H1 (cell line): ENCODE data around the gene LPCAT1. TPM values are rescaled to one million over a fixed set of nuclear protein-coding genes. Genes with fewer than 3 reads are reported as not detected.

ENCODE experiments used
- CTCF ChIA-PET: fragments of 300-600 bp; sonication (Branson Sonifier 250); formaldehyde crosslinking; loops from one replicate; lab custom pipeline; 2021; ENCODE audit not compliant: partially characterized antibody; lab: Charles Lee
- POLR2A ChIA-PET: fragments of 300-600 bp; sonication (Branson Sonifier 250); formaldehyde crosslinking; loops from one replicate; lab custom pipeline; 2021; ENCODE audit warnings: inconsistent platforms; ENCODE audit not compliant: partially characterized antibody; lab: Charles Lee
- DNase-seq, 2 experiments: peaks; one replicate each; pipeline versions ENCODE4 v3.0.0 to v3.0.0-alpha.2; 2010 to 2022; ENCODE audit warnings: low spot score in 2 of 2, low read depth in 1 of 2, mixed read lengths in 1 of 2
- FAIRE-seq: peaks from 2 replicates; lab custom pipeline; 2011; peaks lifted over from hg19 to GRCh38; lab: Jason Lieb, UNC
- H2AFZ ChIP-seq: 2 replicates; pipeline ENCODE4 v1.8.1; 2012; ENCODE audit warnings: low read length, inconsistent platforms
- H2AK5ac ChIP-seq: 2 replicates; pipeline ENCODE4 v1.6.1; 2013; ENCODE audit warnings: low read depth, low read length
- H2BK120ac ChIP-seq: replicated peaks from 2 replicates; pipeline ENCODE3; 2013; ENCODE audit warnings: low read depth, low read length, inconsistent platforms
- H2BK12ac ChIP-seq: 2 replicates; pipeline ENCODE4 v1.6.1; 2013; ENCODE audit warnings: low read depth, low read length
- H2BK15ac ChIP-seq: 2 replicates; pipeline ENCODE4 v1.6.1; 2013; ENCODE audit warnings: low read length
- H2BK20ac ChIP-seq: 2 replicates; pipeline ENCODE4 v1.6.1; 2013; ENCODE audit warnings: low read length
- H2BK5ac ChIP-seq: 2 replicates; pipeline ENCODE4 v1.6.1; 2013; ENCODE audit warnings: low read depth, low read length
- H3K14ac ChIP-seq: 2 replicates; pipeline ENCODE4 v1.6.1; 2013; ENCODE audit warnings: inconsistent platforms; ENCODE audit not compliant: insufficient read length
- H3K18ac ChIP-seq: 2 replicates; pipeline ENCODE4 v1.6.1; 2013; ENCODE audit warnings: low read length; ENCODE audit errors: extremely low read depth
- H3K23ac ChIP-seq: 2 replicates; pipeline ENCODE4 v1.6.1; 2013; ENCODE audit warnings: inconsistent platforms; ENCODE audit not compliant: insufficient read length
- H3K23me2 ChIP-seq: 2 replicates; pipeline ENCODE4 v1.6.1; 2013; ENCODE audit warnings: low read depth, low read length
- H3K27ac ChIP-seq: 2 replicates; pipeline ENCODE4 v1.6.1; 2011; ENCODE audit warnings: low read depth, low read length, inconsistent platforms
- H3K27me3 ChIP-seq, 4 experiments: replicated peaks in 1 of 4; 1 replicate in 1 of 4; 2 replicates in 3 of 4; pipeline versions ENCODE4 v1.6.1 to v1.8.1; 2011 to 2013; ENCODE audit warnings: low read length in 3 of 4, mild to moderate bottlenecking in 3 of 4, inconsistent platforms in 2 of 4, mixed read lengths in 2 of 4, moderate library complexity in 1 of 4; ENCODE audit not compliant: control insufficient read depth in 3 of 4, insufficient read depth in 3 of 4; ENCODE audit errors: extremely low read depth in 1 of 4
- H3K36me3 ChIP-seq, 4 experiments: 2 replicates each; pipeline versions ENCODE4 v1.6.1 to v1.8.1; 2011 to 2013; ENCODE audit warnings: mild to moderate bottlenecking in 4 of 4, low read length in 3 of 4, moderate library complexity in 2 of 4, control low read depth in 1 of 4, inconsistent platforms in 1 of 4; ENCODE audit not compliant: insufficient read depth in 4 of 4, control insufficient read depth in 2 of 4
- H3K4ac ChIP-seq: replicated peaks from 2 replicates; pipeline ENCODE3; 2013; ENCODE audit warnings: low read length, low read depth, mixed read lengths, inconsistent platforms; ENCODE audit not compliant: insufficient read length
- H3K4me1 ChIP-seq, 4 experiments: replicated peaks in 1 of 4; 1 replicate in 1 of 4; 2 replicates in 3 of 4; pipeline versions ENCODE4 v1.6.1 to v1.8.1; 2011 to 2013; ENCODE audit warnings: low read length in 3 of 4, inconsistent platforms in 2 of 4, mixed read lengths in 1 of 4; ENCODE audit not compliant: insufficient read depth in 4 of 4, control insufficient read depth in 3 of 4
- H3K4me2 ChIP-seq, 2 experiments: 2 replicates each; pipeline versions ENCODE4 v1.6.1 to v1.8.1; 2011 to 2013; ENCODE audit warnings: low read depth in 2 of 2, low read length in 2 of 2, control low read depth in 1 of 2, inconsistent platforms in 1 of 2, mild to moderate bottlenecking in 1 of 2; ENCODE audit not compliant: insufficient read depth in 1 of 2
- H3K4me3 ChIP-seq, 4 experiments: fragments of 200-600, 300-600 bp in 1 of 4; sonication (generic), shearing (Covaris generic), sonication (Bioruptor Twin) in 1 of 4; 2 replicates each; pipeline versions ENCODE4 v1.5.1 to v1.8.1; 2011 to 2016; ENCODE audit warnings: low read length in 4 of 4, low read depth in 3 of 4, control low read depth in 2 of 4, inconsistent platforms in 2 of 4, mild to moderate bottlenecking in 2 of 4, mixed read lengths in 1 of 4, moderate library complexity in 1 of 4; ENCODE audit not compliant: insufficient read depth in 2 of 4; ENCODE audit errors: extremely low read depth in 1 of 4
- H3K56ac ChIP-seq: replicated peaks from 2 replicates; pipeline ENCODE3; 2013; ENCODE audit warnings: low read depth, mild to moderate bottlenecking, mixed read lengths, low read length, inconsistent platforms; ENCODE audit not compliant: insufficient read length
- H3K79me1 ChIP-seq: 2 replicates; pipeline ENCODE4 v1.6.1; 2013; ENCODE audit warnings: low read depth, low read length, control low read depth
- H3K79me2 ChIP-seq, 2 experiments: 2 replicates each; pipeline versions ENCODE4 v1.6.1 to v1.8.1; 2012 to 2013; ENCODE audit warnings: low read length in 2 of 2, mild to moderate bottlenecking in 2 of 2, inconsistent platforms in 1 of 2; ENCODE audit not compliant: insufficient read depth in 2 of 2, control insufficient read depth in 1 of 2
- H3K9ac ChIP-seq, 4 experiments: replicated peaks in 1 of 4; 1 replicate in 1 of 4; 2 replicates in 3 of 4; pipeline versions ENCODE4 v1.6.1 to v1.8.1; 2011 to 2013; ENCODE audit warnings: low read depth in 3 of 4, low read length in 3 of 4, control low read depth in 2 of 4, mild to moderate bottlenecking in 2 of 4, moderate library complexity in 2 of 4, inconsistent platforms in 1 of 4; ENCODE audit errors: extremely low read depth in 1 of 4
- H3K9me3 ChIP-seq, 2 experiments: 2 replicates each; pipeline versions ENCODE4 v1.6.1 to v1.8.1; 2012 to 2013; ENCODE audit warnings: mild to moderate bottlenecking in 2 of 2, moderate library complexity in 2 of 2, control low read depth in 1 of 2, inconsistent platforms in 1 of 2, low read depth in 1 of 2, low read length in 1 of 2, mixed read lengths in 1 of 2; ENCODE audit not compliant: insufficient read depth in 2 of 2
- H4K20me1 ChIP-seq, 2 experiments: replicated peaks in 1 of 2; 2 replicates each; pipeline versions ENCODE3 to v1.8.1; 2011 to 2013; ENCODE audit warnings: inconsistent platforms in 2 of 2, low read length in 2 of 2, mild to moderate bottlenecking in 1 of 2; ENCODE audit not compliant: insufficient read depth in 2 of 2, control insufficient read depth in 1 of 2
- H4K5ac ChIP-seq: 2 replicates; pipeline ENCODE4 v1.6.1; 2013; ENCODE audit warnings: low read length, low read depth, mixed read lengths, inconsistent platforms; ENCODE audit not compliant: insufficient read length
- H4K8ac ChIP-seq: 2 replicates; pipeline ENCODE4 v1.8.0; 2013; ENCODE audit warnings: mild to moderate bottlenecking, moderate library complexity, low read length, inconsistent platforms; ENCODE audit not compliant: insufficient read depth; ENCODE audit errors: extremely low read depth
- H4K91ac ChIP-seq: replicated peaks from 2 replicates; pipeline ENCODE3; 2013; ENCODE audit warnings: low read length, mixed read lengths, inconsistent platforms; ENCODE audit not compliant: insufficient read length
- CHD1 ChIP-seq: IDR thresholded peaks from 2 replicates; pipeline ENCODE4 v1.6.1; 2012; ENCODE audit warnings: low read depth, low read length, improper control_type of control experiment
- POU5F1 ChIP-seq: IDR thresholded peaks from 2 replicates; pipeline ENCODE4 v1.6.1; 2011; ENCODE audit warnings: low read depth, mild to moderate bottlenecking, low read length, moderate library complexity
- RNF2 ChIP-seq: fragments of 200-900, 300-1000 bp; sonication (generic); IDR thresholded peaks from 2 replicates; pipeline ENCODE4 v1.7.1; 2016; ENCODE audit warnings: borderline replicate concordance, low read depth, mild to moderate bottlenecking, antibody characterized with exemption, low read length; ENCODE audit not compliant: poor library complexity, severe bottlenecking; ENCODE audit errors: missing control alignments
- WGBS, 2 experiments: shearing (Covaris generic) in 1 of 2; methylation state at CpG; one replicate each; pipeline versions ENCODE4 v1.1.6 to v1.1.7; 2013 to 2015; ENCODE audit warnings: low lambda C conversion rate in 2 of 2, mixed read lengths in 2 of 2, inconsistent platforms in 1 of 2, low coverage in 1 of 2, missing lambda C conversion rate in 1 of 2; ENCODE audit not compliant: insufficient replicate concordance in 2 of 2, insufficient coverage in 1 of 2, insufficient read length in 1 of 2; ENCODE audit errors: extremely low coverage in 1 of 2, missing lambda C conversion rate in 1 of 2; 5-methylcytosine and 5-hydroxymethylcytosine counted together
- polyA plus RNA-seq, 7 experiments: library from polyadenylated mRNA; depleted of rRNA in 3 of 7; stranded (reverse) in 5 of 7; unstranded in 2 of 7; fragments of >200 nt in 5 of 7; fragments of 200-250 nt in 2 of 7; gene quantifications; 1 replicate in 5 of 7; 2 replicates in 1 of 7; 4 replicates in 1 of 7; pipeline versions ENCODE4 v1.2.1 to v1.2.3, GENCODE V29; 2011 to 2013; ENCODE audit warnings: missing spikeins in 2 of 7, mixed read lengths in 2 of 7
- total RNA-seq: library from RNA; stranded (reverse); fragmentation: NEBNext Ultra II Directional; extraction: Animal tissue kit (Norgen Biotek cat#: 25700); gene quantifications from 2 replicates; pipeline ENCODE4 v1.2.1, GENCODE V29; 2021
- TF ChIP-seq, protein P1 (sequence below): IDR thresholded peaks from 2 replicates; pipeline ENCODE4 v1.6.1; 2012; ENCODE audit warnings: inconsistent platforms
- TF ChIP-seq, protein P2 (sequence below): IDR thresholded peaks from 2 replicates; pipeline ENCODE4 v1.6.1; 2012; ENCODE audit warnings: low read length, inconsistent platforms
- TF ChIP-seq, protein P3 (sequence below): IDR thresholded peaks from 2 replicates; pipeline ENCODE4 v1.6.1; 2011; ENCODE audit warnings: low read depth, mild to moderate bottlenecking, low read length; ENCODE audit not compliant: insufficient read depth

Gene LPCAT1
- total and polyA plus RNA-seq, 2 of the 8 experiments (the other 6 are each of a cell fraction or from before 2014, with no cell fraction given), result 107 to 260 TPM

DNA sequence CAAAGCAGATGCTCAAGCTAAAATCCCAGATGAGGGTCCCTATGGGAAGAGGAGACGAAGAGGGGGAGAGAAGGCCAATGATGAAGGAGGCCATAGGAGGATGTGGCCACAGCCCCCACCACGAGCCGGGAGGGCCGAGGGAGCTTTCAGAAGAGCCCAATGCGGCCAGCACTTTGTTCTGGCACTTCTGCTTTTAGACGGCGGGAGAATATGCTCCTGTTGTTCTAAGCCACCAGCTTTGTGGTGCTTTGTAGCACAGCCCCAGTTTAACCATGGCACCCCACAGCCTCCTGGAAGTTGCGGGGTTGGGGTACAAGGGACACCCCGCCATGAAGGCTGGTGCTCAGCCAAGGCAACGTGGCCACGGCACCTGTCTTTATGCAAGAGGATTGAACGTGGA is 33.4 kb downstream of the LPCAT1 start:
- H3K9ac ChIP-seq, result no peak overlapping the region
- H2BK12ac ChIP-seq, result no peak overlapping the region
- no peak overlapping the region for H3K14ac ChIP-seq
- H3K18ac ChIP-seq, result no peak overlapping the region
- H3K79me2 ChIP-seq, result peaks cover 0 to 5% of the 10 kb centered on the region in 2 experiments; a peak in 1 of 4 replicates
- H4K5ac ChIP-seq, result no peak overlapping the region
- no peak overlapping the region for H4K91ac ChIP-seq
- no peak overlapping the region for H2AFZ ChIP-seq
- no peak overlapping the region for H3K4ac ChIP-seq
- no peak overlapping the region for H2BK120ac ChIP-seq
- no peak overlapping the region for H3K56ac ChIP-seq
- H3K23me2 ChIP-seq, result no peaks in the 10 kb centered on the region
- H3K27ac ChIP-seq, result no peak overlapping the region
- FAIRE-seq (no peak), DNase-seq (no peak)
- no peak overlapping the region for H4K8ac ChIP-seq
- H3K27me3 ChIP-seq, result no peaks in the 10 kb centered on the region
- H3K79me1 ChIP-seq, result peaks cover 20% of the 10 kb centered on the region; the same call in 1 of the 2 replicates
- ChIA-PET POLR2A (interaction anchor here (1.4 to 2.0 kb wide), 2 partner anchors 16 to 22 kb away, joined by 3 to 5 read pairs; no protein-coding TSS in a partner anchor), CTCF (interaction anchor here (0.7 to 4.5 kb wide), 10 partner anchors 8 to 164 kb away, joined by 3 to 32 read pairs (median 4); no protein-coding TSS in a partner anchor)
- H2BK15ac ChIP-seq, result no peak overlapping the region
- H3K4me1 ChIP-seq, result no peaks in the 10 kb centered on the region
- H3K23ac ChIP-seq, result no peak overlapping the region
- no peak overlapping the region for H2BK20ac ChIP-seq
- H3K4me3 ChIP-seq, result no peak overlapping the region
- H2BK5ac ChIP-seq, result 0 out of 2 replicates have a peak overlapping the region, but pooled peaks have one; percentile 24
- 96% methylated on average over 12 of the region's 12 CpGs; no CpG with 5 or more reads in 1 of the 2 experiments for WGBS, 2 experiments
- TF ChIP-seq, protein P1, sequence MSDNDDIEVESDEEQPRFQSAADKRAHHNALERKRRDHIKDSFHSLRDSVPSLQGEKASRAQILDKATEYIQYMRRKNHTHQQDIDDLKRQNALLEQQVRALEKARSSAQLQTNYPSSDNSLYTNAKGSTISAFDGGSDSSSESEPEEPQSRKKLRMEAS, result no peak
- TF ChIP-seq, protein P2, sequence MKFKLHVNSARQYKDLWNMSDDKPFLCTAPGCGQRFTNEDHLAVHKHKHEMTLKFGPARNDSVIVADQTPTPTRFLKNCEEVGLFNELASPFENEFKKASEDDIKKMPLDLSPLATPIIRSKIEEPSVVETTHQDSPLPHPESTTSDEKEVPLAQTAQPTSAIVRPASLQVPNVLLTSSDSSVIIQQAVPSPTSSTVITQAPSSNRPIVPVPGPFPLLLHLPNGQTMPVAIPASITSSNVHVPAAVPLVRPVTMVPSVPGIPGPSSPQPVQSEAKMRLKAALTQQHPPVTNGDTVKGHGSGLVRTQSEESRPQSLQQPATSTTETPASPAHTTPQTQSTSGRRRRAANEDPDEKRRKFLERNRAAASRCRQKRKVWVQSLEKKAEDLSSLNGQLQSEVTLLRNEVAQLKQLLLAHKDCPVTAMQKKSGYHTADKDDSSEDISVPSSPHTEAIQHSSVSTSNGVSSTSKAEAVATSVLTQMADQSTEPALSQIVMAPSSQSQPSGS, result no peak
- TF ChIP-seq RNF2 (no peak), POU5F1 (no peak), CHD1 (no peak)
- TF ChIP-seq, protein P3, sequence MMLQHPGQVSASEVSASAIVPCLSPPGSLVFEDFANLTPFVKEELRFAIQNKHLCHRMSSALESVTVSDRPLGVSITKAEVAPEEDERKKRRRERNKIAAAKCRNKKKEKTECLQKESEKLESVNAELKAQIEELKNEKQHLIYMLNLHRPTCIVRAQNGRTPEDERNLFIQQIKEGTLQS, result no peak
- H2AK5ac ChIP-seq, result no peak overlapping the region
- peaks cover 12 to 28% of the 10 kb centered on the region in 2 experiments for H4K20me1 ChIP-seq
- no peak overlapping the region for H3K4me2 ChIP-seq
- no peaks in the 10 kb centered on the region for H3K9me3 ChIP-seq
- peaks cover 37 to 92% (median 74%) of the 10 kb centered on the region in 4 experiments for H3K36me3 ChIP-seq
